Osteocyte (in vitro differentiated cells): ENCODE results near the gene RBM45. TPM values are rescaled to one million over a fixed set of nuclear protein-coding genes. Genes with fewer than 3 reads are reported as not detected.

Experiments
- DNase-seq: peaks from one replicate; pipeline ENCODE4 v3.0.0; 2021; ENCODE audit warnings: mixed read lengths; ENCODE audit not compliant: unreplicated experiment; ENCODE audit errors: extremely low spot score
- H3K27ac Mint-ChIP-seq: one replicate; pipeline ENCODE4 v1.8.0; 2021; ENCODE audit warnings: mild to moderate bottlenecking, mixed read lengths; ENCODE audit not compliant: unreplicated experiment
- H3K27me3 Mint-ChIP-seq: one replicate; pipeline ENCODE4 v1.8.0; 2021; ENCODE audit warnings: mixed read lengths; ENCODE audit not compliant: unreplicated experiment
- H3K36me3 Mint-ChIP-seq: one replicate; pipeline ENCODE4 v1.8.0; 2021; ENCODE audit warnings: mixed read lengths; ENCODE audit not compliant: unreplicated experiment
- H3K4me1 Mint-ChIP-seq: one replicate; pipeline ENCODE4 v1.8.0; 2021; ENCODE audit warnings: mixed read lengths; ENCODE audit not compliant: unreplicated experiment
- H3K4me3 Mint-ChIP-seq: one replicate; pipeline ENCODE4 v1.8.0; 2021; ENCODE audit warnings: mild to moderate bottlenecking, moderate library complexity, mixed read lengths; ENCODE audit not compliant: unreplicated experiment
- H3K9me3 Mint-ChIP-seq: one replicate; pipeline ENCODE4 v1.8.0; 2021; ENCODE audit warnings: mixed read lengths; ENCODE audit not compliant: unreplicated experiment
- CTCF ChIP-seq: fragments of 200-600 bp; sonication (generic); IDR thresholded peaks from 2 replicates; pipeline ENCODE4 v1.5.0; 2021; ENCODE audit warnings: antibody characterized with exemption, mild to moderate bottlenecking, moderate library complexity
- total RNA-seq: library from RNA; stranded (reverse); gene quantifications from 2 replicates; pipeline ENCODE4 v1.2.1, GENCODE V29; 2021

The RBM45 gene
- total RNA-seq, 1 donor from 2014 or later, result 12.9 TPM

- no peak overlapping the region for H3K4me3 Mint-ChIP-seq
- no peaks in the 10 kb centered on the region for H3K4me1 Mint-ChIP-seq
- H3K36me3 Mint-ChIP-seq, result no peaks in the 10 kb centered on the region
- no peak overlapping the region for H3K27ac Mint-ChIP-seq
- no peak for DNase-seq
- no peak for TF ChIP-seq CTCF
- H3K27me3 Mint-ChIP-seq, result peaks cover 44% of the 10 kb centered on the region
- H3K9me3 Mint-ChIP-seq, result no peaks in the 10 kb centered on the region
These were observed 28.0 kb upstream of the RBM45 start for GRCh38 chr2:178084273-178084672.

GRCh38 chr2:178088774-178089270 lies 23.4 kb upstream of the RBM45 start:
- Mint-ChIP-seq H3K4me3 (no peak overlapping the region), H3K27me3 (peaks cover 32% of the 10 kb centered on the region), H3K9me3 (no peaks in the 10 kb centered on the region), H3K4me1 (no peaks in the 10 kb centered on the region), H3K27ac (no peak overlapping the region), H3K36me3 (no peaks in the 10 kb centered on the region)
- DNase-seq, result no peak
- no peak for TF ChIP-seq CTCF

GRCh38 chr2:178093471-178093870 lies 18.8 kb upstream of the RBM45 start:
- DNase-seq, result no peak
- H3K27ac Mint-ChIP-seq, result no peak overlapping the region
- H3K36me3 Mint-ChIP-seq, result no peaks in the 10 kb centered on the region
- H3K4me1 Mint-ChIP-seq, result no peaks in the 10 kb centered on the region
- TF ChIP-seq CTCF, result no peak
- H3K27me3 Mint-ChIP-seq, result peaks cover 7% of the 10 kb centered on the region
- no peaks in the 10 kb centered on the region for H3K9me3 Mint-ChIP-seq
- no peak overlapping the region for H3K4me3 Mint-ChIP-seq

GRCh38 chr2:178101321-178102079 lies 10.7 kb upstream of the RBM45 start:
- TF ChIP-seq CTCF, result no peak
- no peaks in the 10 kb centered on the region for H3K4me1 Mint-ChIP-seq
- peaks cover 8% of the 10 kb centered on the region for H3K27me3 Mint-ChIP-seq
- H3K27ac Mint-ChIP-seq, result no peak overlapping the region
- H3K4me3 Mint-ChIP-seq, result no peak overlapping the region
- no peaks in the 10 kb centered on the region for H3K9me3 Mint-ChIP-seq
- DNase-seq, result no peak
- H3K36me3 Mint-ChIP-seq, result no peaks in the 10 kb centered on the region

GRCh38 chr2:178105566-178105965 lies 6.7 kb upstream of the RBM45 start:
- no peak for DNase-seq
- no peak for TF ChIP-seq CTCF
- no peak overlapping the region for H3K4me3 Mint-ChIP-seq
- H3K36me3 Mint-ChIP-seq, result no peaks in the 10 kb centered on the region
- no peaks in the 10 kb centered on the region for H3K4me1 Mint-ChIP-seq
- peaks cover 17% of the 10 kb centered on the region for H3K27me3 Mint-ChIP-seq
- no peak overlapping the region for H3K27ac Mint-ChIP-seq
- H3K9me3 Mint-ChIP-seq, result no peaks in the 10 kb centered on the region
